MCF 10A (cell line): ENCODE results near the gene MMP13. TPM values are rescaled to one million over a fixed set of nuclear protein-coding genes. Genes with fewer than 3 reads are reported as not detected.

Experiments used
- BruUV-seq: library from RNA; stranded (reverse); fragments of 400-500 nt; replicated peaks from 2 replicates; lab custom pipeline; 2021; lab: Mats Ljungman, UMichigan
- CTCF ChIA-PET: fragments of 300-600 bp; sonication (Branson Sonifier 250); formaldehyde crosslinking; extraction: SDS; loops from one replicate; lab custom pipeline; 2021; ENCODE audit warnings: antibody characterized with exemption, inconsistent platforms; lab: Yijun Ruan, JAX
- POLR2A ChIA-PET: fragments of 300-600, 350-650 bp; sonication (Branson Sonifier 250); formaldehyde crosslinking; extraction: SDS; loops from one replicate; lab custom pipeline; 2020; ENCODE audit warnings: antibody characterized with exemption, inconsistent platforms; lab: Yijun Ruan, JAX
- DNase-seq: peaks from one replicate; pipeline ENCODE4 v3.0.0-alpha.2; 2018; ENCODE audit not compliant: unreplicated experiment
- H3K27ac Mint-ChIP-seq: one replicate; pipeline ENCODE4 v1.8.0; 2022; ENCODE audit warnings: mild to moderate bottlenecking, low read depth, mixed read lengths; ENCODE audit not compliant: unreplicated experiment
- H3K27me3 Mint-ChIP-seq: one replicate; pipeline ENCODE4 v1.8.0; 2022; ENCODE audit warnings: mixed read lengths; ENCODE audit not compliant: insufficient read depth, unreplicated experiment
- H3K36me3 Mint-ChIP-seq: one replicate; pipeline ENCODE4 v1.8.0; 2022; ENCODE audit warnings: mild to moderate bottlenecking, moderate library complexity, mixed read lengths; ENCODE audit not compliant: insufficient read depth, unreplicated experiment
- H3K4me1 Mint-ChIP-seq: one replicate; pipeline ENCODE4 v1.8.0; 2022; ENCODE audit warnings: mixed read lengths; ENCODE audit not compliant: insufficient read depth, unreplicated experiment
- H3K4me3 Mint-ChIP-seq: one replicate; pipeline ENCODE4 v1.8.0; 2022; ENCODE audit warnings: mild to moderate bottlenecking, moderate library complexity, mixed read lengths; ENCODE audit not compliant: unreplicated experiment
- H3K9me3 Mint-ChIP-seq: one replicate; pipeline ENCODE4 v1.8.0; 2022; ENCODE audit warnings: mixed read lengths; ENCODE audit not compliant: unreplicated experiment
- CTCF ChIP-seq: fragments of 200-600 bp; IDR thresholded peaks from one replicate; pipeline ENCODE4 v1.8.0; 2022; ENCODE audit warnings: antibody characterized with exemption, mild to moderate bottlenecking; ENCODE audit not compliant: unreplicated experiment
- intact Hi-C: fragments of 100-400 bp; cut with micrococcal nuclease; formaldehyde crosslinking; loops from 2 replicates; pipeline ENCODE4 v1.14.1; 2022
- total RNA-seq: library from RNA; stranded (reverse); gene quantifications from 2 replicates; pipeline ENCODE4 v1.2.3, GENCODE V29; 2022

Gene MMP13
- total RNA-seq, 1 experiment from 2014 or later: not detected

DNA sequence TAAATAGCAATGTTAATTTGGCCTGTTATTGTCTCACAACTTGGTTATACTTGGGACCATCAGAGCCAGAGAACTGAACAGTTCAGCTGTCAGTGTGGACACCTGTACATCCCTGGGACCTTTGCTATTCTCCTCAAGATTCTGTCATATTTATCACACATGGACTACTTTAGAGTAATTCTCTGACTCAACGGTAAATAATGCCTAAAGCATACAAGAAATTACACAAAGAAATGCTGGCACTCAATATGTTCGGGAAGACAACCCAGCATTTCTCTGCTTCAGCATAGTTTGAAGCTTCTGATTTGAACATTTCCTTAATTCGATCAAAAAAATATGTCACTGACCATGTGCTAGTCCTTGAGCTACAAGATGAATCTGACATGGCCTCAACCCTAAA lies 34.6 kb upstream of the MMP13 start:
- CTCF ChIA-PET: interaction anchor here (1.0 to 1.3 kb wide), 2 partner anchors 14 to 46 kb away, joined by 3 to 6 read pairs; no protein-coding TSS in a partner anchor

DNA sequence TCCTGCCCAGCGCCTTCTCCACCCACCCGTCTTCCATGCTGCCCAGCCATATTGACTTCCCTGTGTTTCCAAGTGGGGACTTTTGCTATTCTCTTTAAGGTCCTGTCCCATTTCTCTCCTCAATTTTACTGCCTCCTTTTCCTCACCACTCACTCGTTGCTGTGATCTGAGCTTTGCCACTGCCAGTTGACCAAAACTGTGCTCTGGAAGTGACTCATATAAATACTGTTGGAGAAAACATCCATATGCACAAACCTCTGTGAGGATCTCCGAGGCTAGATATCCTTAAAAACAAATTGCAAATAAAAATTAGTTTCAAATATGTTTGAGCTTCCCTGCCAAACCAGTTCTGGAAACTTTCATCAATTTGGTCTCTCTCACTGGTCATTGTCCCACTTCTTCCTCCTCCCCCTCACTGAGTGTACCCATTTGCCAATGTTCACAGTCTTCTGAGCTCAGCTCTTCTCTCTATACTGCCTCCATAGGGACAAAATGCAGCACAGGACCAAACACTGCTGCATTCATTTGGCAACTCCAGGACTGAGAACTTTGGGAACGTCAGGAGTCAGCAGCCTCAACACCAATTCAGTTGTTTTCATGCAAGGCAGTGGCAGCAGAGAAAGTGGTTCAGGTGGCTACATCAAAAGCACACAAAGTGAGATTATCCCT lies 34.0 kb upstream of the MMP13 start:
- no peaks in the 10 kb centered on the region for H3K36me3 Mint-ChIP-seq
- no peaks in the 10 kb centered on the region for H3K27me3 Mint-ChIP-seq
- intact Hi-C loops: no loop called here
- peaks cover 18% of the 10 kb centered on the region for H3K4me1 Mint-ChIP-seq
- BruUV-seq: no TSS peak
- CTCF ChIA-PET: interaction anchor here (1.0 kb wide), 1 partner anchor 13 kb away, joined by 3 read pairs; no protein-coding TSS in a partner anchor
- no peak for DNase-seq
- POLR2A ChIA-PET: no interaction called here
- TF ChIP-seq CTCF: no peak
- H3K4me3 Mint-ChIP-seq: no peak overlapping the region
- H3K27ac Mint-ChIP-seq: no peak overlapping the region
- H3K9me3 Mint-ChIP-seq: no peaks in the 10 kb centered on the region

More for the DNA sequence above, 34.6 kb upstream of the MMP13 start:
- Mint-ChIP-seq H3K4me1 (peaks cover 18% of the 10 kb centered on the region), H3K27ac (no peak overlapping the region), H3K27me3 (no peaks in the 10 kb centered on the region), H3K4me3 (no peak overlapping the region), H3K9me3 (no peaks in the 10 kb centered on the region), H3K36me3 (no peaks in the 10 kb centered on the region)
- TF ChIP-seq CTCF: no peak
- no peak for DNase-seq
- no TSS peak for BruUV-seq
- intact Hi-C loops: no loop called here
- POLR2A ChIA-PET: no interaction called here

GRCh38 chr11:102986815-102987214 lies 31.3 kb upstream of the MMP13 start:
- Mint-ChIP-seq H3K4me3 (no peak overlapping the region), H3K27ac (no peak overlapping the region), H3K4me1 (peaks cover 23% of the 10 kb centered on the region), H3K27me3 (no peaks in the 10 kb centered on the region), H3K9me3 (no peaks in the 10 kb centered on the region), H3K36me3 (no peaks in the 10 kb centered on the region)
- DNase-seq: peak; percentile 36
- TF ChIP-seq CTCF: no peak
- intact Hi-C loops: no loop called here
- CTCF ChIA-PET: no interaction called here
- POLR2A ChIA-PET: no interaction called here
- no TSS peak for BruUV-seq

DNA sequence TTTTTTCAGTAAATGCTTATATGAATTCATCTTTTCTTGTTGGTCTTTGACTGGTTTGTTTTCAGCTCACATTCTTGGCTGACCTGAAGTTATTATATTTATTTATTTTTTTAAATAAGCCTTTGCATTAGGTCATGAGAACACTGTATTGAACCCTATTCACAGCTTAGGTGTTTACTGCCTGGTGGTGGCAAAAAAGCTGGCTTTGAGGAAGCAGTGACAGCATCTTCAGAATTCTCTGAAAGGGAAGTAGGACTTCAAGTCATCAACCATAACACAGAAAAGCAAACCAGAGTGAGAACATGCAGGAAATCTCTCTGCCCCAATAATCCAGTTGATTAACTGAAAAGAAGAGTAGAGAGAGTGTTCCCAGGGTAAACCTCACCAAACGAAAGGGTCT lies 30.3 kb upstream of the MMP13 start:
- intact Hi-C loops: no loop called here
- no TSS peak for BruUV-seq
- H3K27ac Mint-ChIP-seq: no peak overlapping the region
- H3K9me3 Mint-ChIP-seq: no peaks in the 10 kb centered on the region
- H3K4me1 Mint-ChIP-seq: peaks cover 23% of the 10 kb centered on the region
- ChIA-PET POLR2A (no interaction called here), CTCF (interaction anchor here (1.1 kb wide), 1 partner anchor 71 kb away, joined by 3 read pairs; no protein-coding TSS in a partner anchor)
- no peak for TF ChIP-seq CTCF
- no peak overlapping the region for H3K4me3 Mint-ChIP-seq
- H3K27me3 Mint-ChIP-seq: no peaks in the 10 kb centered on the region
- no peaks in the 10 kb centered on the region for H3K36me3 Mint-ChIP-seq
- DNase-seq: no peak
